ENCODE results near the gene SH3BP5L. TPM values are rescaled to one million over a fixed set of nuclear protein-coding genes. Genes with fewer than 3 reads are reported as not detected.

The SH3BP5L gene
- total and polyA plus RNA-seq, 2 of the 13 experiments (the other 11 are each of a cell fraction or from before 2014, with no cell fraction given): 10.3 to 14.9 TPM

DNA sequence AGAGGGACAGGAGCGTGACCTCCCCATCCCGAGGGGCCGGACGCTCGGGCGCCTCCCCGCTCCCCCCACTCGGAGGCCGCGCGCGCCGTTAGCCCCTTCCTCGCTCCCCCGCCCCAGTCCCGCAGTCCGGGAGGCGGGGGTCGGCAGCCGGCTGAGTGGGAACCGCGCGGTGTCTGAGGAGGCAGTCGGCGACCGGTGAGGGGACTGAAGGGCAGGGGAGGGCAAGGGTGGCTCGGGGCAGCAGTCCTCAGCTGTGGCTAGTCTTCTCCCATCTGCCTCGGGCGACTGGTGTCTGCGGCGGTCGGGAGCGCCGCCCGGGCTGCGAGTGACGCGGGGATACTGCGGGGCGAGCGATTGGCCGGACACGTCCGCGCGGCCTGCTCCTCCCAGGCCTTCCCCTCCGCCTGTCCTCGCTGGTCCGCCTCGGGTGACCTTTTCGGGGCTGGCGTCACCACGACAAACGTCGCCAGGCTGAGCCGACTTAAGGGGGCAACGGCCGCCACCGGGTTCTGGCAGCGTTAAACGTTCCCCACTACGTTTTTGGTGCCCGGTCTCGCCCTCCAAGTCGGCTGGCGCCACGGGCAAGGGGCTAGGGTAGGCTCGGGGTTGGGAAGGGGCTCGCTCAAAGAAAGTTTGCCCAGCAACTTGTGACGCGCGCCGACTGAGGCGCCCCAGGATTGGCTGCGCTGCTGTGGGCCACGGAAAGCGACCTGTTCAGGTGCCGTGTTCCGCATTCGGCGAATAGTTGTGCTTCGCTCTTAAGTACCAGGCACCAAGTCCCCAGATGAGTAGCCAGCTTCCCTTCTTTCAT lies 12.8 kb upstream of the SH3BP5L start (continued):
- TF ChIP-seq, protein P1, sequence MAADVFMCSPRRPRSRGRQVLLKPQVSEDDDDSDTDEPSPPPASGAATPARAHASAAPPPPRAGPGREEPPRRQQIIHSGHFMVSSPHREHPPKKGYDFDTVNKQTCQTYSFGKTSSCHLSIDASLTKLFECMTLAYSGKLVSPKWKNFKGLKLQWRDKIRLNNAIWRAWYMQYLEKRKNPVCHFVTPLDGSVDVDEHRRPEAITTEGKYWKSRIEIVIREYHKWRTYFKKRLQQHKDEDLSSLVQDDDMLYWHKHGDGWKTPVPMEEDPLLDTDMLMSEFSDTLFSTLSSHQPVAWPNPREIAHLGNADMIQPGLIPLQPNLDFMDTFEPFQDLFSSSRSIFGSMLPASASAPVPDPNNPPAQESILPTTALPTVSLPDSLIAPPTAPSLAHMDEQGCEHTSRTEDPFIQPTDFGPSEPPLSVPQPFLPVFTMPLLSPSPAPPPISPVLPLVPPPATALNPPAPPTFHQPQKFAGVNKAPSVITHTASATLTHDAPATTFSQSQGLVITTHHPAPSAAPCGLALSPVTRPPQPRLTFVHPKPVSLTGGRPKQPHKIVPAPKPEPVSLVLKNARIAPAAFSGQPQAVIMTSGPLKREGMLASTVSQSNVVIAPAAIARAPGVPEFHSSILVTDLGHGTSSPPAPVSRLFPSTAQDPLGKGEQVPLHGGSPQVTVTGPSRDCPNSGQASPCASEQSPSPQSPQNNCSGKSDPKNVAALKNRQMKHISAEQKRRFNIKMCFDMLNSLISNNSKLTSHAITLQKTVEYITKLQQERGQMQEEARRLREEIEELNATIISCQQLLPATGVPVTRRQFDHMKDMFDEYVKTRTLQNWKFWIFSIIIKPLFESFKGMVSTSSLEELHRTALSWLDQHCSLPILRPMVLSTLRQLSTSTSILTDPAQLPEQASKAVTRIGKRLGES (CRISPR knock-in tag; IDR thresholded peaks at IDR 0.05; ENCODE audit: borderline replicate concordance): no peak
- TF ChIP-seq, protein P2, sequence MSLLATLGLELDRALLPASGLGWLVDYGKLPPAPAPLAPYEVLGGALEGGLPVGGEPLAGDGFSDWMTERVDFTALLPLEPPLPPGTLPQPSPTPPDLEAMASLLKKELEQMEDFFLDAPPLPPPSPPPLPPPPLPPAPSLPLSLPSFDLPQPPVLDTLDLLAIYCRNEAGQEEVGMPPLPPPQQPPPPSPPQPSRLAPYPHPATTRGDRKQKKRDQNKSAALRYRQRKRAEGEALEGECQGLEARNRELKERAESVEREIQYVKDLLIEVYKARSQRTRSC (CRISPR knock-in tag; IDR thresholded peaks at IDR 0.05; ENCODE audit: low read depth): no peak
- TF ChIP-seq, protein P3, sequence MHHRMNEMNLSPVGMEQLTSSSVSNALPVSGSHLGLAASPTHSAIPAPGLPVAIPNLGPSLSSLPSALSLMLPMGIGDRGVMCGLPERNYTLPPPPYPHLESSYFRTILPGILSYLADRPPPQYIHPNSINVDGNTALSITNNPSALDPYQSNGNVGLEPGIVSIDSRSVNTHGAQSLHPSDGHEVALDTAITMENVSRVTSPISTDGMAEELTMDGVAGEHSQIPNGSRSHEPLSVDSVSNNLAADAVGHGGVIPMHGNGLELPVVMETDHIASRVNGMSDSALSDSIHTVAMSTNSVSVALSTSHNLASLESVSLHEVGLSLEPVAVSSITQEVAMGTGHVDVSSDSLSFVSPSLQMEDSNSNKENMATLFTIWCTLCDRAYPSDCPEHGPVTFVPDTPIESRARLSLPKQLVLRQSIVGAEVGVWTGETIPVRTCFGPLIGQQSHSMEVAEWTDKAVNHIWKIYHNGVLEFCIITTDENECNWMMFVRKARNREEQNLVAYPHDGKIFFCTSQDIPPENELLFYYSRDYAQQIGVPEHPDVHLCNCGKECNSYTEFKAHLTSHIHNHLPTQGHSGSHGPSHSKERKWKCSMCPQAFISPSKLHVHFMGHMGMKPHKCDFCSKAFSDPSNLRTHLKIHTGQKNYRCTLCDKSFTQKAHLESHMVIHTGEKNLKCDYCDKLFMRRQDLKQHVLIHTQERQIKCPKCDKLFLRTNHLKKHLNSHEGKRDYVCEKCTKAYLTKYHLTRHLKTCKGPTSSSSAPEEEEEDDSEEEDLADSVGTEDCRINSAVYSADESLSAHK (CRISPR knock-in tag; IDR thresholded peaks at IDR 0.05; ENCODE audit: borderline replicate concordance): no peak
- TF ChIP-seq SNRNP70 (IDR thresholded peaks at IDR 0.05; ENCODE audit: low read depth, low read length) (no peak), RBFOX2 (IDR thresholded peaks at IDR 0.05; ENCODE audit: low read depth, low read length) (peak; percentile 94), ZNF382 (CRISPR knock-in tag; IDR thresholded peaks at IDR 0.05; ENCODE audit: borderline replicate concordance) (no peak), HNF4A (CRISPR knock-in tag; IDR thresholded peaks at IDR 0.05) (0 out of 2 replicates have a peak, but pooled peaks have one; percentile 13), ZNF605 (CRISPR knock-in tag; IDR thresholded peaks at IDR 0.05) (0 out of 2 replicates have a peak, but pooled peaks have one; percentile 30), POLR2A (IDR thresholded peaks at IDR 0.05; ENCODE audit: insufficient read depth in 1 of 2, low read depth in 2 of 2, low read length in 2 of 2) (peak; percentile 88 to 91), ZNF264 (CRISPR knock-in tag; IDR thresholded peaks at IDR 0.05) (no peak), FLYWCH1 (CRISPR knock-in tag; IDR thresholded peaks at IDR 0.05) (no peak), ZNF10 (CRISPR knock-in tag; IDR thresholded peaks at IDR 0.05; ENCODE audit: borderline replicate concordance, low read depth) (no peak), NONO (IDR thresholded peaks at IDR 0.05) (no peak), NONO (CRISPR knock-in tag; conservative IDR thresholded peaks at IDR 0.05) (peak; percentile 72), NFKBIZ (CRISPR knock-in tag; IDR thresholded peaks at IDR 0.05) (no peak), ZNF558 (CRISPR knock-in tag; IDR thresholded peaks at IDR 0.05; ENCODE audit: borderline replicate concordance) (no peak), ATF1 (CRISPR knock-in tag; IDR thresholded peaks at IDR 0.05) (peak; percentile 96), STAG1 (CRISPR knock-in tag; IDR thresholded peaks at IDR 0.05) (no peak), HDAC1 (CRISPR knock-in tag; IDR thresholded peaks at IDR 0.05) (peak; percentile 70)
- TF ChIP-seq, protein P4, sequence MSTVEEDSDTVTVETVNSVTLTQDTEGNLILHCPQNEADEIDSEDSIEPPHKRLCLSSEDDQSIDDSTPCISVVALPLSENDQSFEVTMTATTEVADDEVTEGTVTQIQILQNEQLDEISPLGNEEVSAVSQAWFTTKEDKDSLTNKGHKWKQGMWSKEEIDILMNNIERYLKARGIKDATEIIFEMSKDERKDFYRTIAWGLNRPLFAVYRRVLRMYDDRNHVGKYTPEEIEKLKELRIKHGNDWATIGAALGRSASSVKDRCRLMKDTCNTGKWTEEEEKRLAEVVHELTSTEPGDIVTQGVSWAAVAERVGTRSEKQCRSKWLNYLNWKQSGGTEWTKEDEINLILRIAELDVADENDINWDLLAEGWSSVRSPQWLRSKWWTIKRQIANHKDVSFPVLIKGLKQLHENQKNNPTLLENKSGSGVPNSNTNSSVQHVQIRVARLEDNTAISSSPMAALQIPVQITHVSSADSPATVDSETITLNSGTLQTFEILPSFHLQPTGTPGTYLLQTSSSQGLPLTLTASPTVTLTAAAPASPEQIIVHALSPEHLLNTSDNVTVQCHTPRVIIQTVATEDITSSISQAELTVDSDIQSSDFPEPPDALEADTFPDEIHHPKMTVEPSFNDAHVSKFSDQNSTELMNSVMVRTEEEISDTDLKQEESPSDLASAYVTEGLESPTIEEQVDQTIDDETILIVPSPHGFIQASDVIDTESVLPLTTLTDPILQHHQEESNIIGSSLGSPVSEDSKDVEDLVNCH (CRISPR knock-in tag; IDR thresholded peaks at IDR 0.05): no peak
- TF ChIP-seq, protein P5, sequence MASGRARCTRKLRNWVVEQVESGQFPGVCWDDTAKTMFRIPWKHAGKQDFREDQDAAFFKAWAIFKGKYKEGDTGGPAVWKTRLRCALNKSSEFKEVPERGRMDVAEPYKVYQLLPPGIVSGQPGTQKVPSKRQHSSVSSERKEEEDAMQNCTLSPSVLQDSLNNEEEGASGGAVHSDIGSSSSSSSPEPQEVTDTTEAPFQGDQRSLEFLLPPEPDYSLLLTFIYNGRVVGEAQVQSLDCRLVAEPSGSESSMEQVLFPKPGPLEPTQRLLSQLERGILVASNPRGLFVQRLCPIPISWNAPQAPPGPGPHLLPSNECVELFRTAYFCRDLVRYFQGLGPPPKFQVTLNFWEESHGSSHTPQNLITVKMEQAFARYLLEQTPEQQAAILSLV (CRISPR knock-in tag; IDR thresholded peaks at IDR 0.05; ENCODE audit: borderline replicate concordance): peak; percentile 21
